Activated B cell treated with CpG ODN at 0.5 μM for 24 hours (primary cell): ENCODE data around the gene ZNF566. TPM values are rescaled to one million over a fixed set of nuclear protein-coding genes. Genes with fewer than 3 reads are reported as not detected.
A peak's percentile ranks its signal among the peaks of the same experiment; 100 is the strongest.

Experiments
- ATAC-seq: fragments of 200-7000 bp; cut with Tn5 transposase; one replicate; pipeline ENCODE4 v1.10.0; 2021; ENCODE audit warnings: low read depth, mild to moderate bottlenecking, moderate library complexity
- CTCF ChIA-PET: fragments of 350-600 bp; sonication (Branson Sonifier 250); formaldehyde crosslinking; loops from one replicate; lab custom pipeline; 2021; ENCODE audit warnings: antibody characterized with exemption; lab: Charles Lee
- POLR2A ChIA-PET: fragments of 350-600 bp; sonication (Branson Sonifier 250); formaldehyde crosslinking; loops from one replicate; lab custom pipeline; 2021; ENCODE audit warnings: antibody characterized with exemption; lab: Charles Lee
- DNase-seq: peaks from one replicate; pipeline ENCODE4 v3.0.0; 2022
- H3K27ac Mint-ChIP-seq: one replicate; pipeline ENCODE4 v1.8.0; 2020; ENCODE audit warnings: mixed read lengths
- H3K27me3 Mint-ChIP-seq: one replicate; pipeline ENCODE4 v1.8.0; 2021; ENCODE audit warnings: mixed read lengths
- H3K36me3 Mint-ChIP-seq: one replicate; pipeline ENCODE4 v1.8.0; 2021; ENCODE audit warnings: low read depth, mixed read lengths
- H3K4me1 Mint-ChIP-seq: one replicate; pipeline ENCODE4 v1.8.0; 2021; ENCODE audit warnings: mixed read lengths
- H3K4me3 Mint-ChIP-seq: one replicate; pipeline ENCODE4 v1.8.0; 2020; ENCODE audit warnings: mild to moderate bottlenecking, mixed read lengths
- H3K9me3 Mint-ChIP-seq: one replicate; pipeline ENCODE4 v1.8.0; 2020; ENCODE audit warnings: mixed read lengths
- intact Hi-C: fragments of 100-400 bp; cut with micrococcal nuclease; formaldehyde crosslinking; loops from one replicate; pipeline ENCODE4 v1.15.1; 2024
- total RNA-seq: library from RNA; stranded (reverse); gene quantifications from 2 replicates; pipeline ENCODE4 v1.2.3, GENCODE V29; 2022
- TF ChIP-seq, protein P1 (sequence below): fragments of 200-600 bp; IDR thresholded peaks from one replicate; pipeline ENCODE4 v1.8.0; 2022; ENCODE audit warnings: antibody characterized with exemption, mild to moderate bottlenecking

The ZNF566 gene
- total RNA-seq, 1 donor from 2014 or later: 16.6 TPM

DNA sequence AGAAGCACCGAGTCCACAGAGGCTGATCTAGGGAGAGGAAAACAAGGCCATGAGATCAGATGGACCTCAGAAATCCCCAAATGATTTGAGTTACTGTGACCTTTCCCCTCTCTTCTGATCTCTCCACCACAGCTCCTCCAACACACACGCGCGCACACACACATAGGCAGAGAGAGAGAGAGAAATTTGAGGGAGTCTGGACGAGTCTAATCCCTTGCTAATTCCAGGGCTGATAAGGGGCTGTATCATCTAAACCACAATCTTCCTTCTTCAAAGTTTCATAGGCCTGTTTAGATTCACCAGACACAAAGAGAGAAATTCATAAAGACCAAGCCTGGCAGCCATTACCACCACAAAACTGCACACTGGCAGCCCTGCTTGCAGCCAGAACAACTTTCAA, 79.5 kb downstream of the ZNF566 start:
- intact Hi-C loops: loop anchor here (10.0 kb wide), 1 partner anchor 165 kb away; the partner anchor contains the start of gene ZNF529
- no peaks in the 10 kb centered on the region for H3K27me3 Mint-ChIP-seq
- peaks cover 5% of the 10 kb centered on the region for H3K4me1 Mint-ChIP-seq
- peaks cover 61% of the 10 kb centered on the region for H3K36me3 Mint-ChIP-seq
- TF ChIP-seq, protein P1, sequence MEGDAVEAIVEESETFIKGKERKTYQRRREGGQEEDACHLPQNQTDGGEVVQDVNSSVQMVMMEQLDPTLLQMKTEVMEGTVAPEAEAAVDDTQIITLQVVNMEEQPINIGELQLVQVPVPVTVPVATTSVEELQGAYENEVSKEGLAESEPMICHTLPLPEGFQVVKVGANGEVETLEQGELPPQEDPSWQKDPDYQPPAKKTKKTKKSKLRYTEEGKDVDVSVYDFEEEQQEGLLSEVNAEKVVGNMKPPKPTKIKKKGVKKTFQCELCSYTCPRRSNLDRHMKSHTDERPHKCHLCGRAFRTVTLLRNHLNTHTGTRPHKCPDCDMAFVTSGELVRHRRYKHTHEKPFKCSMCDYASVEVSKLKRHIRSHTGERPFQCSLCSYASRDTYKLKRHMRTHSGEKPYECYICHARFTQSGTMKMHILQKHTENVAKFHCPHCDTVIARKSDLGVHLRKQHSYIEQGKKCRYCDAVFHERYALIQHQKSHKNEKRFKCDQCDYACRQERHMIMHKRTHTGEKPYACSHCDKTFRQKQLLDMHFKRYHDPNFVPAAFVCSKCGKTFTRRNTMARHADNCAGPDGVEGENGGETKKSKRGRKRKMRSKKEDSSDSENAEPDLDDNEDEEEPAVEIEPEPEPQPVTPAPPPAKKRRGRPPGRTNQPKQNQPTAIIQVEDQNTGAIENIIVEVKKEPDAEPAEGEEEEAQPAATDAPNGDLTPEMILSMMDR: no peak
- DNase-seq (no peak), ATAC-seq (no peak)
- ChIA-PET CTCF (no interaction called here), POLR2A (interaction anchor here (0.6 kb wide), 1 partner anchor 334 kb away, joined by 4 read pairs; no protein-coding TSS in a partner anchor)
- no peak overlapping the region for H3K4me3 Mint-ChIP-seq
- no peak overlapping the region for H3K27ac Mint-ChIP-seq
- no peaks in the 10 kb centered on the region for H3K9me3 Mint-ChIP-seq

GRCh38 chr19:36408101-36408500, 81.3 kb downstream of the ZNF566 start:
- no peaks in the 10 kb centered on the region for H3K9me3 Mint-ChIP-seq
- H3K27ac Mint-ChIP-seq: no peak overlapping the region
- no peak overlapping the region for H3K4me3 Mint-ChIP-seq

GRCh38 chr19:36404498-36404897, 84.9 kb downstream of the ZNF566 start:
- Mint-ChIP-seq H3K4me1 (peaks cover 22% of the 10 kb centered on the region), H3K27ac (no peak overlapping the region), H3K9me3 (peaks cover 7% of the 10 kb centered on the region), H3K36me3 (peaks cover 63% of the 10 kb centered on the region), H3K27me3 (no peaks in the 10 kb centered on the region), H3K4me3 (no peak overlapping the region)
- POLR2A ChIA-PET: interaction anchor here (1.4 kb wide), 1 partner anchor 14 kb away, joined by 3 read pairs; the partner anchor contains the start of gene ZFP82
- DNase-seq (no peak), ATAC-seq (no peak)
- intact Hi-C loops: no loop called here
- CTCF ChIA-PET: no interaction called here
- TF ChIP-seq, protein P1: no peak

More at GRCh38 chr19:36408101-36408500, 81.3 kb downstream of the ZNF566 start:
- DNase-seq (no peak), ATAC-seq (no peak)
- Mint-ChIP-seq H3K4me1 (peaks cover 5% of the 10 kb centered on the region), H3K27me3 (no peaks in the 10 kb centered on the region), H3K36me3 (peaks cover 68% of the 10 kb centered on the region)
- ChIA-PET POLR2A (no interaction called here), CTCF (no interaction called here)
- TF ChIP-seq, protein P1: no peak
- intact Hi-C loops: no loop called here

GRCh38 chr19:36401475-36401874, 87.9 kb downstream of the ZNF566 start:
- DNase-seq: no peak
- Mint-ChIP-seq H3K4me3 (peak overlapping the region; percentile 69), H3K27ac (peak overlapping the region; percentile 85), H3K4me1 (peaks cover 22% of the 10 kb centered on the region), H3K36me3 (peaks cover 63% of the 10 kb centered on the region), H3K27me3 (no peaks in the 10 kb centered on the region), H3K9me3 (peaks cover 7% of the 10 kb centered on the region)
- TF ChIP-seq, protein P1: no peak
- ChIA-PET CTCF (no interaction called here), POLR2A (interaction anchor here (0.8 to 1.4 kb wide), 4 partner anchors 17 to 387 kb away, joined by 3 to 10 read pairs (median 8); partner anchors contain the start of genes ALKBH6, ZFP14, ZFP82 and ZNF566)
- ATAC-seq: peak; percentile 95
- intact Hi-C loops: loop anchor here (1.0 to 2.0 kb wide), 2 partner anchors 22 to 91 kb away; partner anchors contain the start of gene ZFP14

DNA sequence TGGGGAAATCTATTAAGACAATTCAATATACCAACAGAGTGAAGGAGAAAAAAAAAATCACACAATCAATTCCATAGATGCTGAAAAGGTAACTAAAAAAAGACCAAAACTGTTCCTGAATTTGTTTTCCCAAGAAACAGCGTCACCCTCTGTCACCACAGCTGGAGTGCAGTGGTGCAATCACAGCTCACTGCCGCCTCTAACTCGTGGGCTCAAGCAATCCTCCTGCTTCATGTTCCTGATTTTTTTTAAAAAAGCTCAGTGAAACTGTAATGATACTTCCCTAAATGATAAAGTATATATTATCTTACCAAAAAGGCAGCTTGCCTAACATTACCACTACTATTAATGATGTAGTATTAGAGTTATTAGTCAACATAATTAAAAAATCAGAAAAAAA, 90.8 kb downstream of the ZNF566 start:
- CTCF ChIA-PET: no interaction called here
- H3K36me3 Mint-ChIP-seq: peaks cover 63% of the 10 kb centered on the region
- intact Hi-C loops: no loop called here
- peaks cover 22% of the 10 kb centered on the region for H3K4me1 Mint-ChIP-seq
- DNase-seq: no peak
- H3K9me3 Mint-ChIP-seq: peaks cover 22% of the 10 kb centered on the region
- POLR2A ChIA-PET: no interaction called here
- H3K27me3 Mint-ChIP-seq: no peaks in the 10 kb centered on the region
- H3K27ac Mint-ChIP-seq: no peak overlapping the region
- TF ChIP-seq, protein P1: no peak
- no peak for ATAC-seq
- no peak overlapping the region for H3K4me3 Mint-ChIP-seq

Other genes starting within 250 kb of the ZNF566 start
- gene ZFP14, start 110.4 kb downstream of the ZNF566 start, total RNA-seq: 7.7 and 10.4 TPM in 2 replicates
- 10.4 and 11.4 TPM in 2 replicates for gene ZFP82, start 70.9 kb downstream of the ZNF566 start, total RNA-seq
- gene ZNF260, start 38.7 kb upstream of the ZNF566 start, total RNA-seq: 9.8 and 13.6 TPM in 2 replicates
- 21.9 and 23.6 TPM in 2 replicates for gene ZNF529, start 83.7 kb upstream of the ZNF566 start, total RNA-seq
- gene ZNF382, start 115.8 kb upstream of the ZNF566 start, total RNA-seq: 11.5 and 14.4 TPM in 2 replicates
- gene ZNF461, start 177.3 kb upstream of the ZNF566 start, total RNA-seq: 14.8 and 16.2 TPM in 2 replicates
- 13.3 and 15.0 TPM in 2 replicates for gene ZNF567, start 198.1 kb upstream of the ZNF566 start, total RNA-seq